Suppressor macrophage (primary cell): ENCODE data around the gene TPK1.
"Not testable (repeated sequence)": the region's sequence is repeated elsewhere in the genome, so short reads cannot be mapped to it uniquely, and the experiment has no call there.

Source experiments
- DNase-seq, 4 experiments: peaks; one replicate each; pipeline ENCODE4 v3.0.0-alpha.2; 2020 to 2022

TPK1 gene

DNA sequence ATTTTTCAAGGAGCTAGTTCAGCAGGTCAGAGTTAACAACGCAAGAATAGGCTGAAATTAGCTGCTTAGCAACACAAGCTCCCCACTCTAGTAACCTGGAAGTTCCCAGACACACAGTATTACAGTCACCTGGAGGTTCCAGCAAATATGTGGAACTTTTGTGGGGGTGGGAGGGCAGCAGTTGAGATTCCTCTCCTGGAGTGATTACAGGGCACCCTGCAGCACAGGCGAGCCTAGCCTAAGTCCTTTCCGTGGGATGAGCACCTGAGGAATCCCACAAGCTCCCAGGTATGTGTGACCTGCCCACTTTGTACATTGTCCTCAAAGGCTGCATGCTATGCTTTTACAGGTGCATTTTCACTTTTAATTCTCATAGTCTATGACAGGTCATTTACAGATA lies 13.6 kb downstream of the TPK1 start:
- no peak for DNase-seq

DNA sequence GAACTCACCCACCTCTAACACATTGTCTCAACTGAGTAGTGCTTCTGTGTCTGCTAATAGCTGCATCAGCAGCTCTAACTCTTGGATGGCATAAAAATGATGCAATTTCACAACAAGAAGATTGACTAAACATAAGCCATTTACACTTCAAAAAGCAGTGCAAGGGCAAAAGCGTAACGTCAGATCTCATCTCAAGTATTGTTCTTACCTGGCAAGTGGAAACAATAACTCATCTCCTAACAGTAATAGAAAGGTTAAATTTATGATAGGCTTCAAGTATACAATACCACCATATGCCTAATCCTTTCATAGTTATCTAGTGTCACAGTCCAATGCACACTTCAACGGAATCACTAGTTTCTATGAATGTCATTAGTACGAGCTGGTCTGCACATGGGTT lies 14.8 kb downstream of the TPK1 start:
- DNase-seq, result no peak

DNA sequence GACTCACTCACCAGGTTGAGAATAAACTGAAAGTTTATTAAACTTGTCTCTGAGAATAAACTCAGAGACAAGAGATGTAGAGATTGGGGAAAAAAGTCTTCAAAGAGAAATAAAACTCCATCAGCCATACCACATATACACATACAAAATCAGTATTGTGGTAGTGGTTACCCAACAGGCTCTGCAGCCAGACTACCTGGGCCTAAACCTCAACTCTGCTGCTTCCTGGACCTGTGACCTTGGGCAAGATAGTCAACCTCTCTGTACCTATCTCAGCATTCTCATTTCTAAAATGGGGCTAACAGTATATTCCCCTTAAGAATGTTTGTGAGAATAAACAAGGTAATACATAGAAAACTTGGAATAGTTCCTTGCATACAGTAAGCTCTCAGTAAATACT lies 15.3 kb downstream of the TPK1 start:
- no peak for DNase-seq

DNA sequence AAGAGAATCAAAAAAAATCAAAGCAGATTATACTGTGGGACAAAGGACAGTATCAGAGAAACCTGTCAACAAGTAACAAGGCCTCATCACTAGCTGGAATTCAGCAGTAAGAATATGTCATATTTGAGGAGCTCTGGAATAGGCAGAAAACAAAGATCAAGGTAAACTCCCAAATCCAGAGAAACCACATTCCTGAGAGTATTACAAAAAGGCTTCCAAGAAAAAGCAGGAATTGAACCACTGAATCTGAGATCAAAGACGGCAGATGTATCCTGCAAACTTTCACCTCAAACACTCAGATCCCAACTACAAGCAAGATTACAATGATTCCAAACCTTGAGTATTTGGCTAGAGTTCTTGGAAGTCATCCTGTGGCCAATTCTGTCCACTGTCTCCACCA lies 16.3 kb downstream of the TPK1 start:
- no peak for DNase-seq

DNA sequence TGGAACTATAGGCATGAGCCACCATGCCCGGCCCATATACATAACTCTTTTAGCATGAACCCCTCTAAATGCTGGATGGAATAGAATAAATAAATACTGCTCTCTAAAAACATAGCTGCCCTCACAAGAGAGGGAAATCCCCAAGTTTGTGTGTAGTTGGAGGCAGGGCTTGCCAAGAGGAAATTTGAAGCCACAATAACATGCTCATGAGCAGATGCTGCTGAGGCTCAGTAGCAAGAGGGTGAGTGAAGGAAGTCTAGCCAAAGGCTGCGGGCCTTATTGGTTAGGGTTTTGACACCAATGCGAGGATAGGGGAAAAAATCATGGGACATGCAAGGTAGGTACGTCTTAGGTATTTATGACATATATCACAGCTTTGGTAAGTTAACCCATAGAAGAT lies 17.3 kb downstream of the TPK1 start:
- peak in 1 of 4 experiments; percentile 11 for DNase-seq

DNA sequence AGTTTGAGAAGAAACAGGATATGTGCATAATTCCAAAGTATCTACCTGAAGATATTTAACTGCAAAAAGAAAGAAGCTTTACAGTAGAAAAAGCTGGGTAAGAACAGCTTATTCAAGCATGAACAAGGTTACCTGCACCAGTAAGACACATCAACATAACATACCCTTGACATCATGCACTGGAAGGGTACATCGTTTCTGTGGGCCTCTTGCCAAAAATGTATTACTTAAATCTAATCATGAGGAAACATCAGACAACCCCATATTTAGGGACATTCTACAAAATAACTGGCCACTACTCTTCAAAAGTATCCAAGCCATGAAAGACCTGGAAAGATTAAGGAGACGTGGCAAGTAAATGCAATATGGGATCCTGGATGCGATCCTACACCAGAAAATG lies 18.9 kb downstream of the TPK1 start:
- no peak for DNase-seq

DNA sequence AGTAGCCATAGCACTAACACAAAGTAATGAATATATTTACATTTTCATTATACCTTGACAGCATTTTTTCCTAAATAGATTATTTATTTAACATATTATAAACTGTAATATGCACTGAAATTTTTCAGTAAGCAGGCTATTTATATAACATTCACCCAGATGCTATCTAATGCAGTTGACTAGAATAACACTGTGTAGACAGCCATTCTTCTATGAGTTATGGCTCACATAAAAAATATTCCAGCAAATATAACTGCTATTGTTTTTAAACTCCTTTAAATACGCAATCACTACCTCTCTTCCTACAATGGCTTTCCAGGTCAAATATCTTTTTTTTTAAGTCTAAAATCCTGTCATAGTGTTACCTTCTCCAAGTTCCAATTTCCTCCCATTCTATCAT lies 21.6 kb downstream of the TPK1 start:
- no peak for DNase-seq

DNA sequence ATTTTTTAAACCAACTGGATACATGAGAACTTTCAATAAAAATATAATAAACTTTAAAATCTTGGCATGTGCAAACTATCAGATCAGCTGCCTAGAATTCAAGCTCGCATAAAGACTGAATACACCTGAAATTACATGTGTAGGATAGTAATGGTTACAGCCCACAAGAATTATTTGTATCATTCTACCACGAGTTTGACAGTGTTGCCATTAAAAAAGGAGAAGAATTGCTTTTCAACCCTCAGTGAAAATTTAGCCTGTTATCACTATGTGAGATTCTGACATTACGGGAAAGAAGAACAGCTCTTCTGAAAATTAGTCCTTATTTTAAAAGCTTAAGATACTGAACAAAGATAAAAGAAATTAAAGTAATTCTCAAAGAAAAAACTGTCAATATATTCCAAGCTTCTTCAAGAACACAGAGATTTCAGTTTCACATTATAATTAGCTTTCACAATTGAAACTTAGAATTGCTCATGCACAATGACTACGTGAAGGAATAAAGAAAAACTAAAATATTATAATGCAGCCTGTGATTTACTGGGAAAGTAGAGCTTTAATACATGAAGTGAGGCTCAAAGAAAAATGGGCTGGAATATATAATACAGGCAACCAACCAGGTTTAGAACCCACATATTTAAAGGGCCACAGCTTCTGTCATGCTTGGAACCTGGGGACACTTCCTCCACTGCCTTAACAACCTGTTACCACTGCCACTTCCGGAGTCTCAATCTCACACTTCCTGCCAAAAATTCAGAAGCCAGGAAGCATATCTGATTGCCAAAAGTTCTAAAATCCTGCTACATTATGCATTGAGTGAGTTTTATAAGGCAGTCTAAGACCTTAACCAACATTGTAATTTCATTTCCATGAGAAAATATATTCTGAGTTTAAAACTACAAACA lies 23.2 kb downstream of the TPK1 start:
- peak in 3 of 4 experiments; percentile 9 to 18 (median 13) for DNase-seq

DNA sequence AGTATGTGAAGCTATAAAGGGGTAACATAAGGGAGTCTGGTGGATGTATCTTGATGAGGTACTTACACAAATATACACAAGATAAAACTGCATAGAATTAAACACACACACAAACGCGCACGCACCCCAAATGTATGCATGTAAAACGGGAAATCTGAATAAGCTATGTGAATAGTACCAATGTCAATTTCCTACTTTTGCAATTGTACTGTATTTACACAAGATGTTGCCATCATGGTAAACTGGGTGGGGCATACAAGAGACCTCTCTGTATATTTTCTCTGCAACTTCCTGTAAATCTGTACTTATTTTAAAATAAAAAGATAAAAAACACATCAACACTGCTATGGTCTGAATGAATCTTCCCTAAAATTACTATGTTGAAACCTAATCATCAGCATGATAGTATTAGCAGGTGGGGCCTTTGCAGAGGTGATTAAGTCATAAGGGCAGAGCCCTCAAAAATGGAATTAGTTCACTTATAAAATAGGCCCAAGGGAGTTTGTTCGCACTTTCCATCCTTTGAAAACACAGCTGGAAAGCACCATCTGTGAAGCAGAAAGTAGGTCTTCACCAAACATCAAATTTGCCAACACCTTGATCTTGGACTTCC lies 30.1 kb downstream of the TPK1 start:
- DNase-seq, result no peak

DNA sequence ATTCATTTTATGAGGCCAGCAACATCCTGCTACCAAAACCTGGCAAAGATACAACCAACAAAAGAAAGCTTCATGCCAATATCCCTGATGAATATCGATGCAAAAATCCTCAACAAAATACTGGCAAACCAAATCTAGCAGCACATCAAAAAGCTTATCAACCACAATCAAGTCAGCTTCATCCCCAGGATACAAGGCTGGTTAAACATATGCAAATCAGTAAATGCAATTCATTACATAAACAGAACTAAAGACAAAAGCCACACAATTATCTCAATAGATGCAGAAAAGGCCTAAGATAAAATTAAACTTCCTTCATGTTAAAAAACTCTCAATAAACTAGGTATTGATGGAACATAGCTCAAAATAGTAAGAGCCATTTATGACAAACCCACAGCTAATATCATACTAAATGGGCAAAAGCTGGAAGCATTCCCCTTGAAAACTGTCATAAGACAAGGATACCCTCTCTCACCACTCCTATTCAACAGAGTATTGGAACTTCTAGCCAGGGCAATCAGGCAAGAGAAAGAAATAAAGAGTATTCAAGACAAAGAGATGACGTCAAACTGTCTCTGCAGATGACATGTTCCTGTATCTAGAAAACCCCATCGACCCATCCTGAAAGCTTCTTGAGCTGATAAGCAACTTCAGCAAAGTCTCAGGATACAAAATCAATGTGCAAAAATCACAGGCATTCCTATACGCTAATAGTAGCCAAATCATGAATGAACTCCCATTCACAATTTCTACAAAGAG lies 35.0 kb downstream of the TPK1 start:
- DNase-seq, result not testable (repeated sequence)

DNA sequence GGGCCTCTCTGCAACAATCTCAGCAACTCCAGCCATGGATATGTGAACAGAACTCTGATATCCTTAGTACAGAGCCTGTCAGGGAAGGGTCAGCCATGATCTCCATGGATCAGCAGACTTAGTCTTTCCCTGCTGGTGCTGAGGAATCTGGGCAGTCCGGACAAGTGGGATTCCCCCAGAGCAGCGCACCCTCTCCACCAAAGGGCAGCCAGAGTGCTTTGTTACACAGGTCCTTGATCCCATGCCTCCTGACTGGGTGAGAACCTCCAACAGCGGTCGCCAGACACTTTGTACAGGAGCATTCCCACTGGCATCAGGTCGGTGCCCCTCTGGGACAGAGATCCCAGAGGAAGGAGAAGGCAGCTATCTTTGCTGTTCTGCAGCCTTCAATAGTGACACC lies 38.9 kb downstream of the TPK1 start:
- no peak for DNase-seq

DNA sequence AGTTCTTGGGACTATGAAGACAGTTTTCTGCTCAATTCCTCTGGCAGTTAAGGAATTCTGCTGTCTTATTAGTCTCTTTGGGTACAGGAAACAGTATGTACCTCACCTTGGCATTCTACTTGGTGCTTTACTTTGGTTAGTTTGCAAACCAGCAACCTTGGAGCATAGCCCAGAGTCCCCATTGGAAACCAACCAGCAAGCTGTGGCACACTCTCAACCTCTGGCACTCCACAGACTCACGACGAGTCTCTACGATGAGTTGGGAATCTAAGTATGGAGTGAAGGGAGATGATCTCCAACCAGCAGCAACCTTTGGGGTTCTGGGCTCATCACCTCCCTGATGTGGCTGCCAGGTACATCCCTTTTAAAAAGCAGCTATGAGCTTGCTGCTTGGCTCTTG lies 43.8 kb downstream of the TPK1 start:
- no peak for DNase-seq

DNA sequence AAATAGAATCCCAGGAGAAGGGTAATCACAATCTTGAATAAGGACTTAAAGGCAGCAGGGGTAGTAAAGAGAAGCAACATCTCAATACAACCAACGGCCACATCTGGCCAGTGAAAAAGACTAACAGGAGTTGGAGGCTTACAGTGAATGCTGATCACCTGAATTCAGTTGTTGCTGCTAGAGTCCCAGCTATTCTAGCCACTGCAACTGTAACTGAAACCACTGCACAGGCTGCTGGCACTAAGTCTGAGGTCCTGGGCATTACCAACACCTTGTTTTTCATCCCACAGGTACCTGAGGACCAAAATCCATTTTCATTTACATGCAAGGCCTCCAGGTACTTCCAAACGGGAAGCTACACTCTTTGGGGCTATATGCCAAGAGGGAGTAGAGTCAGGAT lies 44.4 kb downstream of the TPK1 start:
- no peak for DNase-seq

DNA sequence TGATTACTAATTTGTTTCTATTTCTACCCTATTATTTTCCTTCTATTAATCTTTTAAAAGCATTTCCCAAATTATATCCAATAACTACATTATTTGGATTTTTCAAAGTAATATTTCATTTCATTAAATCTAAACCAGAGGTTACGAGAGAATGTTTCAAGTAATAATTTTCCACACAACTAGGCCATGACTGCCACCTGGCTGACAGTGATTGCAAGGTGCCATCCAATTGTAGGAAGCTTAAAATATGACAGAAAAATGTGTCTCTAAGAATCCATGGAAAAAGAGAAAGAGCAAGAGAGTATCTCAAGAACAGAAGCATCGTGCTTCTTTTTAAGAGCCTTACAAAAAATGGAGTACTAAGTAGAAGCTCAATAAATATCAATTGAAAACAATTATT lies 48.7 kb downstream of the TPK1 start:
- DNase-seq, result no peak

DNA sequence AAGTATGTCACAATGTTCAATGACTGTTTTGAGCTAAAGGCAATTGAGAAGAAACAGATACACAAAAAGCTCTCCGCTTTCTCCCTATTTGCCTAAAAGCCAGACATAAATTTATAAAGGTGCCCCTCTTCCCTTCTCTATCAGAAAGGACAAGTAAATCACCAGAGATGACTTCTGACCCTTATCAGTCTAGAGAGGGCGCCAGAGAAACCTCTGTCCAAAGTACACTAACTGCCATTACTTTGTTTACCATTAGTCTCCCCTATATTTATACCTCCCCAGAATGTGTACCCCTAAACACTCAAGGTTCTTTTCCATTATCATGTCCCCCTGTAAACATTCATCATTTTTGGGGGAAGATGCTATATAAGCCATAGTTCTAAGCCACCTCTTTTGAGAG lies 49.3 kb downstream of the TPK1 start:
- DNase-seq, result peak in 1 of 4 experiments; percentile 10

DNA sequence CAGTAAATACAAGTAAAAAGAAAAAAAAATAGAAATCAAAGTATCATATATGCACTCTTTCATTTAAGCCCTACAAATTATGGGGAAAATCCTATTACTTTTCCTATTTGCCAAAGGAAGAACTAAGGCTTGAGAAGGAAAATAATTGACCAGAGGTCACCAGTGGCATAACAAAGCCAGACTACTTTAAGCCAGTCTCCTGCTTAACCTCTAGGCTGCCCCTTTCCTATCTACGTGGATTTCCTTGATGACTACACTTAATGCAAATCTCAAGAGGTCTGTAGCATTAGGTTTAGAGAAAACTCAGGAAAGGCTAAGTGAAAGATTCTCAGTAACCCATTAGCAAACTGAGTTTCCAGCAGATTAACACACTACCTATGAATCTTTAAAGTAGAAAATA lies 49.8 kb downstream of the TPK1 start:
- no peak for DNase-seq

DNA sequence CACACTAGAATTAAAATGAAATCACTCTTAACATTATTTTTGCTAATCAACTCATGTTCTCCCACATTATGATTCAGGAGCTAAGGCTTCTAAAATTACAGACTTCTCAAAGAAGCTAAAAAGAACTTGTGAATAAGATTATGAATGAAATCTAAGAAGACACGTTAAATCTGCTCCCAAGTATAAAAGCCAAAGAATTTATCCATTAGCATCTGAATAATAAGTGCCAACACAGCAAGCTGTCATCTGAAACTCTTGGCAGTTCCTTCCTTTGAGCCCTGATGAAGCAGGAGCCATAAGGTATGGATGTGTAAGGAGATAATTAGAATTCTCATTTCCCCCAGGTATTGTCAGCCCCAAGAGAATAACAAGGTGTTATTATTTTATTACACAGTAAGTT lies 50.3 kb downstream of the TPK1 start:
- no peak for DNase-seq

DNA sequence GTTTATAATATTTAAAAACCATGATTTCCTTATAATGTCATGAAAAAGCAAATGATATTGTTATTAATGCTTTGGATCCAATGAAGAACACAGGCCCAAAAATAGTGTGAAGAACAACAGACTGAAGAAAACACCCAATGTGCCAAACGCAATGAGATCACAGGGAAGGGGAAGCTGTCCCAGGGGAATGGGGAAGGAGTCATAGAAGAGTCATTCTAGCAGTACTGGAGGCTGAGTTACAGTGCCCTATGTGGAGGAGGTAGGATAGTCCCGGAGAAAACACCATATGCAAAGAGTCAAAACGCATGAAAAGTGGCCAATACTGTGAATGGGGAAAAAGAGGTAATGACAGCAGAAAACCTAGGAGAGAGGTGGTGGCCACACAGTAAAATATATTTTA lies 50.9 kb downstream of the TPK1 start:
- peak in 2 of 4 experiments; percentile 11 for DNase-seq

DNA sequence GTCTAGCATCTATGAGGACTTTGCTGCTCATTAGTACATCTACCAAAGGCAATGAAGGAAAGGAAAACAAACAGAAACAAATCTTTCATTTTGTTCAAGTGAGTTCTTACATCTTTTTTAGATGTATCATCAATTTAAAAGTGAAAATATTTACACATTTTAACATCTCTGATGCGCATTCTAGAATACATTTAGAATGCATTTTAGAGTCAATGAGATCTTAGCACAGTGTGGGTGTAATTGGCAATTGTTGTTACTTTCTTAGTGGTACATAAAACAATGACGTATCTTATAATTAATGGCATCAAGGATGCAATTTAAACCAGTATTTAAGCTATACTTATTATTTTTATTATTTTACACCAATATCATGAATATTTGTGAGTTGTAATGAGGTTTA lies 51.4 kb downstream of the TPK1 start:
- no peak for DNase-seq

DNA sequence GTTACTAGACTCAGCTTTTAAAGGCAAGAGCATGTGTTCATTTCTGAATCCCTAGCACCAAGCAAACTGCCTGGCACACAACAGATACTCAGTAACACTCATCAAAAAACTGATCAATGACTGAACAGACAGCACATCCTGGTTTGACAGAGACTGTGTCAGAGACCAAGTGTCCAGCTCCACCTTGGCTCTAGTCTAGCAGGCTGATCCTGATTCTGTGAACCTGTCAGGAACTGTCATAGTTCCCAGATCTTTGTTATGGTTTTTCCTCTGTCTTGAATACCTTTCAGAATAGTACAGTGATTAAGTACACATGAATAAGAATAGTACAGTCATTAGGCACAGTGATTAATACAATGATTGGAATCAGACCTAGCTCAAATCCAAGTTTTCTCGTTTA lies 53.0 kb downstream of the TPK1 start:
- no peak for DNase-seq

DNA sequence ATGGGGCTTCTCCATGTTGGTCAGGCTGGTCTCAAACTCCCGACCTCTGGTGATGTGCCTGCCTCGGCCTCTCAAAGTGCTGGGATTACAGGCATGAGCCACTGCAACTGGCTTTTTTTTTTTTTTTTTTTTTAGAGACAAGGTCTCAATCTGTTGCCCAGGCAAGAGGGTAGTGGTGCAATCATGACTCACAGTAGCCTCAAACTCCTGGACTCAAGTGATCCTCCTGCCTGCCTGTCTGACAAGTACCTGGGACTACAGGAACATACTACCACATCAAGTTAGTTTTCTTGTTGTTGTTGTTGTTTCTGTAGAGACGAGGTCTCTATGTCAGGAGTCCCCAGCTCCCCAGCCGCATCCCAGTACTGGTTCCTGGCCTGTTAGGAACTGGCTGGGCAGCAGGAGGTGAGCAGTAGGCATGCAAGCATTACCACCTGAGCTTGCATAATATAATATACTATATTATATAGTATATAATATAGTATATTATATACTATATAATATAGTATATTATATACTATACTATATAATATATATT lies 55.7 kb downstream of the TPK1 start:
- no peak for DNase-seq

DNA sequence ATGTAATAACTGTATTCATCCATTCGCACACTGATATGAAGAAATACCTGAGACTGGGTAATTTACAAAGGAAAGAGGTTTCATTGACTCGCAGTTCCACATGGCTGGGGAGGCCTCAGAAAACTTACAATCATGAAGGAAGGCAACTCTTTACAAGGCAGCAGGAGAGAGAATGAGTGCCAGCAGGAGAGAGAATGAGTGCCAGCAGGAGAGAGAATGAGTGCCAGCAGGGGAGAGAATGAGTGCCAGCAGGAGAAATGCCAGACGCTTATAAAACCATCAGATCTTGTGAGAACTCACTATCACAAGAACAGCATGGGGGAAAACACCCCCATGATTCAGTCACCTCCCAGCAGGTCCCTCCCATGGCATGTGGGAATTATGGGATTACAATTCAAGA lies 58.0 kb downstream of the TPK1 start:
- not testable (repeated sequence) for DNase-seq
